NCI-H128 (cell line): ENCODE measurements around the gene PHACTR3.

Source experiments
- DNase-seq: peaks from one replicate; lab custom pipeline; 2025; ENCODE audit not compliant: unreplicated experiment; lab: John Stamatoyannopoulos, UW

Gene PHACTR3

GRCh38 chr20:59690101-59690500 is 85.8 kb downstream of the PHACTR3 start:
- no peak for DNase-seq

GRCh38 chr20:59690976-59691375 is 86.6 kb downstream of the PHACTR3 start:
- DNase-seq: no peak

- no peak for DNase-seq
Observed at GRCh38 chr20:59692139-59692538, 87.8 kb downstream of the PHACTR3 start.

GRCh38 chr20:59693587-59693986 is 89.2 kb downstream of the PHACTR3 start:
- DNase-seq: no peak

GRCh38 chr20:59696476-59696875 is 92.1 kb downstream of the PHACTR3 start:
- DNase-seq: no peak

- no peak for DNase-seq
Observed at GRCh38 chr20:59697068-59697467, 92.7 kb downstream of the PHACTR3 start.

- no peak for DNase-seq
Observed at GRCh38 chr20:59698598-59698997, 94.3 kb downstream of the PHACTR3 start.

GRCh38 chr20:59701236-59701635 is 96.9 kb downstream of the PHACTR3 start:
- DNase-seq: no peak

- no peak for DNase-seq
Observed at GRCh38 chr20:59703046-59703445, 98.7 kb downstream of the PHACTR3 start.

GRCh38 chr20:59705651-59706399 is 101.5 kb downstream of the PHACTR3 start:
- no peak for DNase-seq

GRCh38 chr20:59706400-59706693 is 102.0 kb downstream of the PHACTR3 start:
- no peak for DNase-seq

GRCh38 chr20:59708326-59708725 is 104.0 kb downstream of the PHACTR3 start:
- no peak for DNase-seq

GRCh38 chr20:59709636-59710035 is 105.3 kb downstream of the PHACTR3 start:
- no peak for DNase-seq

- DNase-seq: no peak
Observed at GRCh38 chr20:59718071-59718470, 113.7 kb downstream of the PHACTR3 start.

GRCh38 chr20:59718751-59719150 is 114.4 kb downstream of the PHACTR3 start:
- no peak for DNase-seq

GRCh38 chr20:59720013-59720412 is 115.7 kb downstream of the PHACTR3 start:
- no peak for DNase-seq

GRCh38 chr20:59721386-59721785 is 117.0 kb downstream of the PHACTR3 start:
- DNase-seq: no peak

GRCh38 chr20:59723108-59723500 is 118.8 kb downstream of the PHACTR3 start:
- no peak for DNase-seq

- no peak for DNase-seq
Observed at GRCh38 chr20:59723607-59724456, 119.5 kb downstream of the PHACTR3 start.

- no peak for DNase-seq
Observed at GRCh38 chr20:59724457-59725366, 120.4 kb downstream of the PHACTR3 start.

GRCh38 chr20:59725476-59726280 is 121.3 kb downstream of the PHACTR3 start:
- DNase-seq: no peak
